Suprapubic skin (tissue), 4 donors: Measurements from ENCODE around the gene NMRK2. TPM values are rescaled to one million over a fixed set of nuclear protein-coding genes. Genes with fewer than 3 reads are reported as not detected.

ENCODE experiments used
- DNase-seq, 2 donors: peaks; one replicate each; pipeline ENCODE4 v3.0.0-alpha.2; 2019; ENCODE audit warnings: low spot score in 2 of 2
- H3K27ac ChIP-seq: fragments of 200-600 bp; sonication (generic); one replicate; pipeline ENCODE4 v1.5.1; 2019
- H3K27me3 ChIP-seq: fragments of 200-600 bp; sonication (generic); one replicate; pipeline ENCODE4 v1.5.1; 2019
- H3K36me3 ChIP-seq: fragments of 200-600 bp; sonication (generic); one replicate; pipeline ENCODE4 v1.5.1; 2019
- H3K4me1 ChIP-seq: fragments of 200-600 bp; sonication (generic); one replicate; pipeline ENCODE4 v1.5.1; 2019
- H3K4me3 ChIP-seq: fragments of 200-600 bp; sonication (generic); one replicate; pipeline ENCODE4 v1.5.1; 2019; ENCODE audit warnings: mild to moderate bottlenecking
- H3K9me3 ChIP-seq: fragments of 200-600 bp; sonication (generic); one replicate; pipeline ENCODE4 v1.5.1; 2019
- EP300 ChIP-seq: sonication (generic); formaldehyde crosslinking; IDR thresholded peaks from one replicate; pipeline ENCODE4 v1.6.1; 2017; ENCODE audit warnings: antibody characterized with exemption
- POLR2A ChIP-seq, 2 donors: fragments of 450-650 bp; IDR thresholded peaks; one replicate each; pipeline ENCODE4 v1.6.1; 2017; ENCODE audit warnings: antibody characterized with exemption in 2 of 2, mild to moderate bottlenecking in 2 of 2, moderate library complexity in 2 of 2
- POLR2AphosphoS5 ChIP-seq, 3 donors: sonication (generic); formaldehyde crosslinking; IDR thresholded peaks; one replicate each; pipeline ENCODE4 v1.6.1; 2017; ENCODE audit warnings: antibody characterized with exemption in 3 of 3
- WGBS: methylation state at CpG from one replicate; pipeline ENCODE4 v1.1.5; 2018; 5-methylcytosine and 5-hydroxymethylcytosine counted together
- total RNA-seq, 4 donors: library from RNA; depleted of rRNA; stranded (reverse); fragments of >200 nt; gene quantifications; one replicate each; pipeline ENCODE4 v1.1.0, GENCODE V29; 2016
- TF ChIP-seq, protein P1 (sequence below), 2 donors: fragments of 200-600 bp in 1 of 2; fragments of 450-650 bp in 1 of 2; sonication (generic) in 1 of 2; IDR thresholded peaks; one replicate each; pipeline ENCODE4 v1.5.1; 2016 to 2019; ENCODE audit warnings: antibody characterized with exemption in 2 of 2, mild to moderate bottlenecking in 1 of 2, moderate library complexity in 1 of 2

The NMRK2 gene
- total RNA-seq, 4 donors from 2014 or later = not detected

DNA sequence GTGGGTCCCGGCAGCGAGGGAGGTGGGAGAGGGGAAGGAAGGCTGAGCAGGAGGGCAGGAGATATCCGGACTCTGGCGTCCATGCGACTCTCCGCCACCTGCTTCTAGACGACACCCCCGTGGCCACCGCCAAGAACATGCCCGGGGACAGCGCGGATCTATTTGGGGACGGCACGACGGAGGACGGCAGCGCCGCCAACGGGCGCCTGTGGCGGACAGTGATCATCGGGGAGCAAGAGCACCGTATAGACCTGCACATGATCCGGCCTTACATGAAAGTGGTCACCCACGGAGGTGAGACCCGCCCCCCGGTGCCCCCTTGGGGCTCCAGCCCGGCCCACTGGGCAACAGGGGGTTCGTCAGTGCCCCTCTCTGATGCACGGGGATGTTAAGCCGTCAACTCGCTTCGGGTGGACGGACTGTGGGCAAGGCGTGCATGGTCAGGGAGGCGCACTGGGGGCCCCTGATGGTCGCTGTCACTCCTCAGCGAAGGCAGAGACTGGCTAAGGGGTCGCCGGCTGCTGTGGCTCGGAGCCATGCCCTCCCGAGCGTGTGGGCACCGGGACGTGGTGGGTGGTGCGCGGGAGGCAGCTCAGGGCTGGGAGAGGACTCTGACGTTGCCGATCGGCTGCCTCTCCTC is 25.1 kb upstream of the NMRK2 start:
- DNase-seq = no peak
- no peak overlapping the region for H3K4me3 ChIP-seq
- peaks cover 11% of the 10 kb centered on the region for H3K27me3 ChIP-seq
- TF ChIP-seq EP300 = no peak
- TF ChIP-seq POLR2AphosphoS5 (IDR thresholded peaks at IDR 0.05) = no peak
- TF ChIP-seq POLR2A (IDR thresholded peaks at IDR 0.05) = no peak
- TF ChIP-seq, protein P1, sequence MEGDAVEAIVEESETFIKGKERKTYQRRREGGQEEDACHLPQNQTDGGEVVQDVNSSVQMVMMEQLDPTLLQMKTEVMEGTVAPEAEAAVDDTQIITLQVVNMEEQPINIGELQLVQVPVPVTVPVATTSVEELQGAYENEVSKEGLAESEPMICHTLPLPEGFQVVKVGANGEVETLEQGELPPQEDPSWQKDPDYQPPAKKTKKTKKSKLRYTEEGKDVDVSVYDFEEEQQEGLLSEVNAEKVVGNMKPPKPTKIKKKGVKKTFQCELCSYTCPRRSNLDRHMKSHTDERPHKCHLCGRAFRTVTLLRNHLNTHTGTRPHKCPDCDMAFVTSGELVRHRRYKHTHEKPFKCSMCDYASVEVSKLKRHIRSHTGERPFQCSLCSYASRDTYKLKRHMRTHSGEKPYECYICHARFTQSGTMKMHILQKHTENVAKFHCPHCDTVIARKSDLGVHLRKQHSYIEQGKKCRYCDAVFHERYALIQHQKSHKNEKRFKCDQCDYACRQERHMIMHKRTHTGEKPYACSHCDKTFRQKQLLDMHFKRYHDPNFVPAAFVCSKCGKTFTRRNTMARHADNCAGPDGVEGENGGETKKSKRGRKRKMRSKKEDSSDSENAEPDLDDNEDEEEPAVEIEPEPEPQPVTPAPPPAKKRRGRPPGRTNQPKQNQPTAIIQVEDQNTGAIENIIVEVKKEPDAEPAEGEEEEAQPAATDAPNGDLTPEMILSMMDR (IDR thresholded peaks at IDR 0.05) = no peak
- no peak overlapping the region for H3K27ac ChIP-seq
- no peaks in the 10 kb centered on the region for H3K4me1 ChIP-seq
- 85% methylated on average over 46 of the region's 50 CpGs for WGBS
- H3K9me3 ChIP-seq = no peaks in the 10 kb centered on the region
- H3K36me3 ChIP-seq = no peaks in the 10 kb centered on the region

DNA sequence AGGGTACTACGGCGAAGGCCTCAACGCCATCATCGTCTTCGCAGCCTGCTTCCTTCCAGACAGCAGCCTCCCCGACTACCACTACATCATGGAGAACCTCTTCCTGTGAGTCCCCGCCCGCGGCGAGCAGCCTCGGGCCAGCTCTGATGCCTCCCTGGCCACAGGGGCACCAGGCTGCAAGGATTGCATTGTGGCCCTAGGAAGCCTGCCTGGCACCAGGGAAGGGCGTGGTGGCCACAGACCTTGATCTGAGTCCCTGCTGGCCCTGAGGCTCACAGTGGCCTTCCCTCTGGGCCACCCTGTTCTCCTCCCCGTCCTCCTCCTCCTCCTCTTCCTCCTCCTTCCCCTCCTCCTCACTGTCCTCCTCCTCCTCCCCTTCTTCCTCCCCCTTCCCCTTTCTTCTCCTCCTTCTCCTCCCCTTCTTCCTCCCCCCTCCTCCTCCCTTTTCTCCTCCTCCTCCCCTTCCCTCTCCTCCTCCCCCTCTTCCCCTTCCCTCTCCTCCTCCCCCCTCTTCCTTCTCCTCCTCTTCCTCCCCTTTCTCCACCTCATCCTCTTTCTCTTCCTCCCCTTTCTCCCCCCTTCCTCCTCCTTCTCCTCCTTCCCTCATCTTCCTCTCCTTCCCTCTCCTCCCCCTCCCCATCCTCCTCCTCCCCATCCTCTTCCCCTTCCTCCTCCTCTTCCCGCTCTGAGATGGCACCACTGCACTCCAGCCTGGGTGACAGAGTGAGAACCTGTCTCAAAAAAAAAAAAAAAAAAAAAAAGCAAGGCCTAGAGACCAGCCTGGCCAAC is 24.4 kb upstream of the NMRK2 start:
- 63% methylated on average over 13 of the region's 14 CpGs for WGBS
- Histone ChIP-seq H3K27me3 (peaks cover 10% of the 10 kb centered on the region), H3K36me3 (no peaks in the 10 kb centered on the region), H3K4me1 (no peaks in the 10 kb centered on the region), H3K9me3 (no peaks in the 10 kb centered on the region), H3K4me3 (no peak overlapping the region), H3K27ac (no peak overlapping the region)
- TF ChIP-seq POLR2AphosphoS5 (IDR thresholded peaks at IDR 0.05) (no peak), EP300 (no peak), POLR2A (IDR thresholded peaks at IDR 0.05) (no peak)
- TF ChIP-seq, protein P1 (IDR thresholded peaks at IDR 0.05) = no peak
- no peak for DNase-seq

DNA sequence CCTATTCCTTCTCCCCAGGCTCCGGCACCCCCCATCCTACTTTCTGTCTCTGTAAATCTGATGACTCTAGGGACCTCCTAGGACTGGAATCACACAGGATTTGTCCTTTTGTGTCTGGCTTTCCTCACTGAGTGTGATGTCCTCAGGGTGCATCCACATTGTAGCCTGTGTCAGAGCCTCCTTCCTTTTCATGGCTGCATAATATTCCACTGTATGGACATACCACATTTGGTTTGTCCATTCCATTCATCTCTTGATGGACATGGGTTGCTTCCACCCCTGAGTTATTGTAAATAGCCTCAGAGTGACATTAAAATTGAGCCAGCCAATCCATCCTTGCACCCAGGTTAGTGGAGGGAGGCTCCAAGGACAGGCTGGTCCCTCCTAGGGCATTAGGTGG is 22.8 kb upstream of the NMRK2 start:
- no peaks in the 10 kb centered on the region for H3K9me3 ChIP-seq
- peaks cover 10% of the 10 kb centered on the region for H3K27me3 ChIP-seq
- H3K4me1 ChIP-seq = no peaks in the 10 kb centered on the region
- H3K36me3 ChIP-seq = no peaks in the 10 kb centered on the region
- DNase-seq = no peak
- no peak overlapping the region for H3K4me3 ChIP-seq
- 92% methylated on average over 1 of the region's 1 CpG for WGBS
- TF ChIP-seq POLR2A (IDR thresholded peaks at IDR 0.05) (no peak), EP300 (no peak), POLR2AphosphoS5 (IDR thresholded peaks at IDR 0.05) (no peak)
- TF ChIP-seq, protein P1 (IDR thresholded peaks at IDR 0.05) = no peak
- H3K27ac ChIP-seq = no peak overlapping the region

DNA sequence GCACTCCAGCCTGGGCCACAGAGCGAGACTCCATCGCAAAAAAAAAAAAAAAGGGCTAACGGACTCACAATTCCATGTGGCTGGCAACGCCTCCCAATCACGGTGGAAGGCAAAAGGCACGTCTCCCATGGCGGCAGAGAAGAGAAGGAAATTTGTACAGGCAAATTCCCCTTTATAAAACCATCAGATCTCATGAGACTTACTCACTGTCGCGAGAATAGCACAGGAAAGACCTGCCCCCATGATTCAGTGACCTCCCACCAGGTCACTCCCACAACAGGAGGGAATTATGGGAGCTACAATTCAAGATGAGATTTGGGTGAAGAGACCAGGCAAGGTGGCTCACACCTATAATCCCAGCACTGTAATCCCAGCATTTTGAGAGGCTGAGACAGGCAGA is 18.7 kb upstream of the NMRK2 start:
- H3K9me3 ChIP-seq = no peaks in the 10 kb centered on the region
- TF ChIP-seq, protein P1 (IDR thresholded peaks at IDR 0.05) = no peak
- no peak for TF ChIP-seq EP300
- TF ChIP-seq POLR2A (IDR thresholded peaks at IDR 0.05) = no peak
- no peak for TF ChIP-seq POLR2AphosphoS5 (IDR thresholded peaks at IDR 0.05)
- H3K27ac ChIP-seq = no peak overlapping the region
- H3K4me1 ChIP-seq = no peaks in the 10 kb centered on the region
- H3K4me3 ChIP-seq = no peak overlapping the region
- no peak for DNase-seq
- H3K27me3 ChIP-seq = no peaks in the 10 kb centered on the region
- 83% methylated on average over 9 of the region's 9 CpGs for WGBS
- H3K36me3 ChIP-seq = no peaks in the 10 kb centered on the region

DNA sequence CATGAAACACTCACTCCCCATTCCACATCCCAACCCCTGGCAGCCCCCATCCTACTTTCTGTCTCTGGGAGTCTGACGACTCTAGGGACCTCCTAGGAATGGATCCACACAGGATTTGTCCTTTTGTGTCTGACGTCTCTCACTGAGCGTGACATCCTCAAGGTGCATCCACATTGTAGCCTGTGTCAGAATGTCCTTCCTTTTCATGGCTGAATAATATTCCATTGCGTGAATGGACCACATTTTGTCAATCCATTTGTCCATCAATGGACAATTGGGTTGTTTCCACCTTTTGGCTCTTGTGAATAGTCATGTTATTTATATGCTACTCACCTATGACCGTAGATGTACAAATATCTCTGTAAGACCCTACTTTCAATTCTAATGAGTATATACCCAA is 16.8 kb upstream of the NMRK2 start:
- WGBS = 92% methylated on average over 5 of the region's 5 CpGs

More for the DNA sequence above, 16.8 kb upstream of the NMRK2 start:
- H3K27ac ChIP-seq = no peak overlapping the region
- H3K9me3 ChIP-seq = peaks cover 6% of the 10 kb centered on the region
- no peak for DNase-seq
- H3K36me3 ChIP-seq = no peaks in the 10 kb centered on the region
- no peak overlapping the region for H3K4me3 ChIP-seq
- H3K27me3 ChIP-seq = no peaks in the 10 kb centered on the region
- no peaks in the 10 kb centered on the region for H3K4me1 ChIP-seq
- no peak for TF ChIP-seq POLR2A (IDR thresholded peaks at IDR 0.05)
- TF ChIP-seq POLR2AphosphoS5 (IDR thresholded peaks at IDR 0.05) = no peak
- no peak for TF ChIP-seq EP300
- TF ChIP-seq, protein P1 (IDR thresholded peaks at IDR 0.05) = no peak
